GM19328 (cell line): Measurements from ENCODE around the gene FJX1.

Experiments
- ATAC-seq: cut with Tn5 transposase; IDR thresholded peaks from one replicate; pipeline ENCODE4 v1.9.1; 2021; ENCODE audit warnings: mild to moderate bottlenecking, moderate library complexity; ENCODE audit not compliant: unreplicated experiment

Gene FJX1

GRCh38 chr11:35606206-35606605 is 12.1 kb upstream of the FJX1 start:
- no peak for ATAC-seq

GRCh38 chr11:35608502-35608901 is 9.8 kb upstream of the FJX1 start:
- ATAC-seq = no peak

GRCh38 chr11:35609656-35610055 is 8.6 kb upstream of the FJX1 start:
- no peak for ATAC-seq

- no peak for ATAC-seq
Observed at GRCh38 chr11:35610631-35611030, 7.6 kb upstream of the FJX1 start.

- no peak for ATAC-seq
Observed at GRCh38 chr11:35611741-35612140, 6.5 kb upstream of the FJX1 start.

- no peak for ATAC-seq
Observed at GRCh38 chr11:35614939-35615569, 3.2 kb upstream of the FJX1 start.

GRCh38 chr11:35615921-35616900 is 2.0 kb upstream of the FJX1 start:
- ATAC-seq = no peak

- ATAC-seq = no peak
Observed at GRCh38 chr11:35617316-35617686, 959 bp upstream of the FJX1 start.

GRCh38 chr11:35618497-35619115 is 346 bp downstream of the FJX1 start:
- no peak for ATAC-seq

GRCh38 chr11:35619116-35619854 is 1.0 kb downstream of the FJX1 start:
- ATAC-seq = no peak

- no peak for ATAC-seq
Observed at GRCh38 chr11:35619855-35620640, 1.8 kb downstream of the FJX1 start.

GRCh38 chr11:35620795-35621194 is 2.5 kb downstream of the FJX1 start:
- ATAC-seq = no peak

GRCh38 chr11:35621620-35622019 is 3.4 kb downstream of the FJX1 start:
- ATAC-seq = no peak

GRCh38 chr11:35622070-35622469 is 3.8 kb downstream of the FJX1 start:
- no peak for ATAC-seq

- ATAC-seq = no peak
Observed at GRCh38 chr11:35623621-35624168, 5.4 kb downstream of the FJX1 start.

GRCh38 chr11:35624316-35624715 is 6.1 kb downstream of the FJX1 start:
- ATAC-seq = no peak

- ATAC-seq = no peak
Observed at GRCh38 chr11:35624781-35625180, 6.5 kb downstream of the FJX1 start.

GRCh38 chr11:35626501-35626900 is 8.2 kb downstream of the FJX1 start:
- ATAC-seq = no peak

- no peak for ATAC-seq
Observed at GRCh38 chr11:35629511-35629910, 11.3 kb downstream of the FJX1 start.

GRCh38 chr11:35629914-35630313 is 11.7 kb downstream of the FJX1 start:
- ATAC-seq = no peak
